IMR-90 (cell line): ENCODE measurements around the gene NEK2. TPM values are rescaled to one million over a fixed set of nuclear protein-coding genes. Genes with fewer than 3 reads are reported as not detected.

Experiments
- ATAC-seq: fragments of 200-7000 bp; cut with Tn5 transposase; 2 replicates; pipeline ENCODE4 v1.9.1; 2020; ENCODE audit warnings: low read depth, mild to moderate bottlenecking, moderate library complexity
- BruUV-seq: library from RNA; stranded (reverse); fragments of 400-500 nt; replicated peaks from 2 replicates; lab custom pipeline; 2021; lab: Mats Ljungman, UMichigan
- CTCF ChIA-PET: fragments of 300-600 bp; formaldehyde crosslinking; extraction: SDS; loops from one replicate; lab custom pipeline; 2021; ENCODE audit warnings: antibody characterized with exemption; lab: Yijun Ruan, JAX
- POLR2A ChIA-PET: fragments of 300-600 bp; sonication (Branson Sonifier 250); formaldehyde crosslinking; loops from one replicate; lab custom pipeline; 2022; ENCODE audit warnings: antibody characterized with exemption; ENCODE audit not compliant: unreplicated experiment; lab: Charles Lee
- DNase-seq: peaks from one replicate; pipeline ENCODE4 v3.0.0; 2013
- H2AFZ ChIP-seq: replicated peaks from 2 replicates; pipeline ENCODE3; 2013; ENCODE audit warnings: low read length, mild to moderate bottlenecking; ENCODE audit not compliant: poor library complexity
- H2AK5ac ChIP-seq: 2 replicates; pipeline ENCODE4 v1.6.1; 2013; ENCODE audit warnings: low read depth, low read length, inconsistent platforms
- H2AK9ac ChIP-seq: replicated peaks from 2 replicates; pipeline ENCODE3; 2013; ENCODE audit warnings: mild to moderate bottlenecking, low read depth, low read length, moderate library complexity; ENCODE audit not compliant: poor library complexity
- H2BK120ac ChIP-seq: 2 replicates; pipeline ENCODE4 v1.6.1; 2013; ENCODE audit warnings: low read depth, low read length, inconsistent platforms
- H2BK15ac ChIP-seq: 3 replicates; pipeline ENCODE4 v1.6.1; 2013; ENCODE audit warnings: low read depth, low read length, inconsistent platforms
- H2BK20ac ChIP-seq: 2 replicates; pipeline ENCODE4 v1.6.1; 2013; ENCODE audit warnings: low read depth, mild to moderate bottlenecking, inconsistent platforms, low read length, moderate library complexity
- H2BK5ac ChIP-seq: 2 replicates; pipeline ENCODE4 v1.6.1; 2013; ENCODE audit warnings: mild to moderate bottlenecking, low read depth, low read length, inconsistent platforms; ENCODE audit not compliant: poor library complexity, severe bottlenecking
- H3K14ac ChIP-seq: replicated peaks from 2 replicates; pipeline ENCODE4 v1.6.1; 2013; ENCODE audit warnings: low read depth, low read length, inconsistent platforms
- H3K18ac ChIP-seq: 2 replicates; pipeline ENCODE4 v1.6.1; 2013; ENCODE audit warnings: low read depth, low read length, control low read depth
- H3K23ac ChIP-seq: 2 replicates; pipeline ENCODE4 v1.6.1; 2013; ENCODE audit warnings: low read depth, low read length, inconsistent platforms
- H3K27ac ChIP-seq: 2 replicates; pipeline ENCODE4 v1.5.1; 2013; ENCODE audit warnings: mild to moderate bottlenecking, control low read depth, low read length; ENCODE audit not compliant: insufficient read depth
- H3K27me3 ChIP-seq: 2 replicates; pipeline ENCODE4 v1.6.1; 2013; ENCODE audit warnings: low read length; ENCODE audit not compliant: control insufficient read depth, insufficient read depth
- H3K36me3 ChIP-seq: 2 replicates; pipeline ENCODE4 v1.6.1; 2013; ENCODE audit warnings: low read length, mixed read lengths; ENCODE audit not compliant: control insufficient read depth, insufficient read depth
- H3K4ac ChIP-seq: 2 replicates; pipeline ENCODE4 v1.6.1; 2013; ENCODE audit warnings: low read depth, low read length, inconsistent platforms
- H3K4me1 ChIP-seq: 2 replicates; pipeline ENCODE4 v1.6.1; 2013; ENCODE audit warnings: low read length, mixed read lengths; ENCODE audit not compliant: control insufficient read depth, insufficient read depth
- H3K4me2 ChIP-seq: 2 replicates; pipeline ENCODE4 v1.6.1; 2013; ENCODE audit warnings: low read depth, mild to moderate bottlenecking, control low read depth, low read length, moderate library complexity
- H3K4me3 ChIP-seq: 2 replicates; pipeline ENCODE4 v1.5.1; 2013; ENCODE audit warnings: low read depth, mild to moderate bottlenecking, control low read depth, low read length, moderate library complexity; ENCODE audit not compliant: insufficient read depth
- H3K56ac ChIP-seq: 2 replicates; pipeline ENCODE4 v1.6.1; 2013; ENCODE audit warnings: low read length, inconsistent platforms; ENCODE audit not compliant: insufficient read depth; ENCODE audit errors: extremely low read depth
- H3K79me1 ChIP-seq, 2 experiments: 2 replicates each; pipeline ENCODE4 v1.6.1; 2013; ENCODE audit warnings: low read length in 2 of 2, inconsistent platforms in 1 of 2, low read depth in 1 of 2
- H3K9ac ChIP-seq: 2 replicates; pipeline ENCODE4 v1.6.1; 2013; ENCODE audit warnings: low read depth, low read length, control low read depth
- H3K9me1 ChIP-seq: 2 replicates; pipeline ENCODE4 v1.6.1; 2013; ENCODE audit warnings: low read length, inconsistent platforms; ENCODE audit not compliant: insufficient read depth
- H3K9me3 ChIP-seq: 2 replicates; pipeline ENCODE4 v1.6.1; 2013; ENCODE audit warnings: low read length; ENCODE audit not compliant: control insufficient read depth, insufficient read depth
- H4K20me1 ChIP-seq: 2 replicates; pipeline ENCODE4 v1.6.1; 2013; ENCODE audit warnings: low read length, inconsistent platforms; ENCODE audit not compliant: insufficient read depth
- H4K5ac ChIP-seq: 2 replicates; pipeline ENCODE4 v1.6.1; 2013; ENCODE audit warnings: mild to moderate bottlenecking, low read depth, low read length, control low read depth
- H4K8ac ChIP-seq, 2 experiments: 2 replicates each; pipeline ENCODE4 v1.6.1; 2013; ENCODE audit warnings: low read depth in 2 of 2, low read length in 2 of 2, control low read depth in 1 of 2, inconsistent platforms in 1 of 2
- H4K91ac ChIP-seq: 2 replicates; pipeline ENCODE4 v1.6.1; 2013; ENCODE audit warnings: low read depth, low read length, inconsistent platforms; ENCODE audit not compliant: insufficient read depth
- ELK1 ChIP-seq: fragments of 150-350 bp; IDR thresholded peaks from 2 replicates; pipeline ENCODE4 v1.6.1; 2016; ENCODE audit warnings: low read depth, mild to moderate bottlenecking, low read length, moderate library complexity, borderline replicate concordance
- MAFK ChIP-seq: IDR thresholded peaks from 2 replicates; pipeline ENCODE4 v1.6.1; 2012; ENCODE audit warnings: low read depth, low read length, improper control_type of control experiment
- MAZ ChIP-seq: IDR thresholded peaks from 2 replicates; pipeline ENCODE4 v1.6.1; 2012; ENCODE audit warnings: low read depth, mild to moderate bottlenecking, low read length, improper control_type of control experiment, moderate library complexity, borderline replicate concordance
- POLR2A ChIP-seq: IDR thresholded peaks from 2 replicates; pipeline ENCODE4 v1.6.1; 2012; ENCODE audit warnings: mild to moderate bottlenecking, low read depth, low read length
- USF2 ChIP-seq: fragments of 150-350 bp; IDR thresholded peaks from 2 replicates; pipeline ENCODE4 v1.6.1; 2017; ENCODE audit warnings: mild to moderate bottlenecking, antibody characterized with exemption, low read length, low read depth
- WGBS, 2 experiments: methylation state at CpG; one replicate each; pipeline versions ENCODE4 v1.1.5 to v1.1.7; 2013; ENCODE audit warnings: missing lambda C conversion rate in 2 of 2; ENCODE audit not compliant: insufficient read length in 1 of 2; ENCODE audit errors: extremely low coverage in 2 of 2; 5-methylcytosine and 5-hydroxymethylcytosine counted together
- dilution Hi-C: fragments of 300-500 bp; cut with HindIII; formaldehyde crosslinking; loops from one replicate; pipeline ENCODE4 v1.14.3; 2018; ENCODE audit warnings: low sequenced_read_pairs; ENCODE audit not compliant: unreplicated experiment
- in situ Hi-C: fragments of 300-500 bp; cut with MboI; formaldehyde crosslinking; loops from 3 replicates; pipeline ENCODE4 v1.14.3; 2019; ENCODE audit warnings: low sequenced_read_pairs, inconsistent platforms, mixed read lengths
- intact Hi-C: fragments of 100-400 bp; cut with micrococcal nuclease; formaldehyde crosslinking; loops from 2 replicates; pipeline ENCODE4 v1.10.0; 2022
- polyA plus RNA-seq, 3 experiments: library from polyadenylated mRNA; depleted of rRNA; stranded (reverse); fragments of >200 nt; gene quantifications; 2 replicates each; pipeline ENCODE4 v1.2.3, GENCODE V29; 2012; ENCODE audit warnings: low replicate concordance in 1 of 3
- total RNA-seq: library from RNA; depleted of rRNA; stranded (reverse); fragments of >200 nt; gene quantifications from 2 replicates; pipeline ENCODE4 v1.2.3, GENCODE V29; 2012

Gene NEK2
- total and polyA plus RNA-seq, 2 of the 4 experiments (the other 2 are of a cell fraction): 9.9 to 26.0 TPM

- in situ Hi-C loops (loop anchor here (10.0 to 25.0 kb wide), 3 partner anchors 350 to 770 kb away; partner anchors contain the start of genes DTL and INTS7), intact Hi-C loops (loop anchor here (5.0 kb wide), 2 partner anchors 608 to 773 kb away; no protein-coding TSS in a partner anchor), dilution Hi-C loops (no loop called here)
- no peak overlapping the region for H2BK20ac ChIP-seq
- no peak overlapping the region for H3K27ac ChIP-seq
- no peaks in the 10 kb centered on the region for H3K79me1 ChIP-seq
- no peak overlapping the region for H2AFZ ChIP-seq
- ATAC-seq (no peak), DNase-seq (no peak)
- no peak overlapping the region for H3K14ac ChIP-seq
- POLR2A ChIA-PET: interaction anchor here (0.5 kb wide), 1 partner anchor 14 kb away, joined by 3 read pairs; no protein-coding TSS in a partner anchor
- H3K27me3 ChIP-seq: peaks cover 8% of the 10 kb centered on the region
- 60% methylated on average over 1 of the region's 3 CpGs; no CpG with 5 or more reads in 1 of the 2 experiments for WGBS, 2 experiments
- no peak overlapping the region for H4K91ac ChIP-seq
- no peaks in the 10 kb centered on the region for H3K4me1 ChIP-seq
- no peaks in the 10 kb centered on the region for H3K9me1 ChIP-seq
- no peak overlapping the region for H2AK9ac ChIP-seq
- no peak overlapping the region for H4K8ac ChIP-seq
- no peak overlapping the region for H3K4me3 ChIP-seq
- no peak overlapping the region for H2BK15ac ChIP-seq
- H3K9me3 ChIP-seq: no peaks in the 10 kb centered on the region
- CTCF ChIA-PET: interaction anchor here (0.9 to 1.0 kb wide), 2 partner anchors 14 to 772 kb away, joined by 3 read pairs; no protein-coding TSS in a partner anchor
- TF ChIP-seq MAFK (no peak), POLR2A (no peak), MAZ (no peak), USF2 (no peak), ELK1 (no peak)
- no TSS peak for BruUV-seq
- H3K56ac ChIP-seq: no peak overlapping the region
- H2BK5ac ChIP-seq: no peak overlapping the region
- H3K36me3 ChIP-seq: no peaks in the 10 kb centered on the region
- no peak overlapping the region for H3K23ac ChIP-seq
- H3K4ac ChIP-seq: no peak overlapping the region
- no peak overlapping the region for H4K5ac ChIP-seq
- H2AK5ac ChIP-seq: no peak overlapping the region
- H3K4me2 ChIP-seq: no peak overlapping the region
- H2BK120ac ChIP-seq: no peak overlapping the region
- no peaks in the 10 kb centered on the region for H4K20me1 ChIP-seq
- no peak overlapping the region for H3K9ac ChIP-seq
- H3K18ac ChIP-seq: no peak overlapping the region
Observed at GRCh38 chr1:211684331-211684730, 8.9 kb upstream of the NEK2 start.
